Measurements from ENCODE around the gene M6PR. TPM values are rescaled to one million over a fixed set of nuclear protein-coding genes. Genes with fewer than 3 reads are reported as not detected.

M6PR gene
- 100 to 1,000 TPM in 1 of 4 donors, 10 to 100 TPM in 3; 79.5 to 105 (median 90.2) TPM for total RNA-seq

DNA sequence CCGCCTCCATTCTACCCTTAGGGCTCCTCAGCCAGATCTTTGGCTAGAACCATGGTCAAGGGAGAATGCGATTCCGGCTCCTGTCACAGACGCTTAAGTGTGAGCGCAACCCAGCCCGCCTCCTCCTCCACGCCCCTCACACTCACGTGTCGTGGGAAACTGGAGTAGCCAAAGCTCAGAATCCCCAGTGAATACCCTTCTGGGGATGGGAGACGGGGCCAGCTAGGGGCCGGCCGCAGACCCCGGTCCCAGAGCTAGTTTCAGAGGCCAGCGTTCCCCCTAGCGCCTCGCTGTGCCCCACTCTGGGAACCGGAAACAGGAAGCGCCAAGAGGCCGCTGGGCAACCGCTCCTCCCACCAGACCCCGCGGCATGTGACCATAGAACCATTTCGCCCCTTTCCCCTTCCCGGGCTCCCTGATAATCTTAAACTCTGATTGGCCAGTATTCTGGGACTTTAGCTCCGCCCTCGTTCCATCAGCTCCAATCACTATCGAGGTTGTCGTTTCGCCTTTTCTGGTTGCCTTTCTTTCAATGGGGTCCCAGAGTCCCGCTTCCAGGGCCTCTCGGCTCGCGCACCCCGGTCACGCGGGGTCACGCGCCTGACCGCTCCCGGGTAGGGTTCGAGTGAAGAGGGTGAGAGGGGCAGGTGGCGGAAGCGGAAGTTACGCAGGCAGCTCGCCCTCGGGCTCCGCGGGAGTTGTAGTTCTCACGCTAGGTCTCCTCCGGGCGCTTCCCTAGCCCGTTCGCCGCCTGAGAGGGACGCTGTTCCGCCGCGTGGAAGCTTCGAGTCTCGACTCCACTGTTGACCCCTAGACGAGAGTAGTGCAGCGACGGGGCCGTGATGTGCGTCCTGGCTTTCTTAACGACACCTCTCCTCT, at the start of gene M6PR:
M6PR (minus strand) TSS at position 304 of the 879 bp plus-strand sequence. CDS start 3,241 bp downstream, outside the sequence.
- WGBS, 2 donors (ENCODE audit: low coverage in 1 of 2): 0 to 1% methylated on average over 12 to 32 of the region's 66 CpGs
- Histone ChIP-seq H3K4me1 (peaks cover 0 to 40% (median 4%) of the 10 kb centered on the region in 3 donors), H3K9me3 (no peaks in the 10 kb centered on the region), H3K27ac (peak within 1 kb of the TSS; percentile 95 to 97 (median 95)), H3K27me3 (no peaks in the 10 kb centered on the region), H3K36me3 (peaks cover 0 to 18% of the 10 kb centered on the region in 2 donors), H3K4me3 (peak within 1 kb of the TSS; percentile 52 to 74)
- peak; percentile 98 for ATAC-seq
- TF ChIP-seq POLR2A (IDR thresholded peaks at IDR 0.05) (peak; percentile 74 to 84), POLR2AphosphoS5 (IDR thresholded peaks at IDR 0.05) (peak; percentile 84), EP300 (IDR thresholded peaks at IDR 0.05) (no peak)
- TF ChIP-seq, protein P1, sequence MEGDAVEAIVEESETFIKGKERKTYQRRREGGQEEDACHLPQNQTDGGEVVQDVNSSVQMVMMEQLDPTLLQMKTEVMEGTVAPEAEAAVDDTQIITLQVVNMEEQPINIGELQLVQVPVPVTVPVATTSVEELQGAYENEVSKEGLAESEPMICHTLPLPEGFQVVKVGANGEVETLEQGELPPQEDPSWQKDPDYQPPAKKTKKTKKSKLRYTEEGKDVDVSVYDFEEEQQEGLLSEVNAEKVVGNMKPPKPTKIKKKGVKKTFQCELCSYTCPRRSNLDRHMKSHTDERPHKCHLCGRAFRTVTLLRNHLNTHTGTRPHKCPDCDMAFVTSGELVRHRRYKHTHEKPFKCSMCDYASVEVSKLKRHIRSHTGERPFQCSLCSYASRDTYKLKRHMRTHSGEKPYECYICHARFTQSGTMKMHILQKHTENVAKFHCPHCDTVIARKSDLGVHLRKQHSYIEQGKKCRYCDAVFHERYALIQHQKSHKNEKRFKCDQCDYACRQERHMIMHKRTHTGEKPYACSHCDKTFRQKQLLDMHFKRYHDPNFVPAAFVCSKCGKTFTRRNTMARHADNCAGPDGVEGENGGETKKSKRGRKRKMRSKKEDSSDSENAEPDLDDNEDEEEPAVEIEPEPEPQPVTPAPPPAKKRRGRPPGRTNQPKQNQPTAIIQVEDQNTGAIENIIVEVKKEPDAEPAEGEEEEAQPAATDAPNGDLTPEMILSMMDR (IDR thresholded peaks at IDR 0.05): peak; percentile 18 to 62 (median 51)

DNA sequence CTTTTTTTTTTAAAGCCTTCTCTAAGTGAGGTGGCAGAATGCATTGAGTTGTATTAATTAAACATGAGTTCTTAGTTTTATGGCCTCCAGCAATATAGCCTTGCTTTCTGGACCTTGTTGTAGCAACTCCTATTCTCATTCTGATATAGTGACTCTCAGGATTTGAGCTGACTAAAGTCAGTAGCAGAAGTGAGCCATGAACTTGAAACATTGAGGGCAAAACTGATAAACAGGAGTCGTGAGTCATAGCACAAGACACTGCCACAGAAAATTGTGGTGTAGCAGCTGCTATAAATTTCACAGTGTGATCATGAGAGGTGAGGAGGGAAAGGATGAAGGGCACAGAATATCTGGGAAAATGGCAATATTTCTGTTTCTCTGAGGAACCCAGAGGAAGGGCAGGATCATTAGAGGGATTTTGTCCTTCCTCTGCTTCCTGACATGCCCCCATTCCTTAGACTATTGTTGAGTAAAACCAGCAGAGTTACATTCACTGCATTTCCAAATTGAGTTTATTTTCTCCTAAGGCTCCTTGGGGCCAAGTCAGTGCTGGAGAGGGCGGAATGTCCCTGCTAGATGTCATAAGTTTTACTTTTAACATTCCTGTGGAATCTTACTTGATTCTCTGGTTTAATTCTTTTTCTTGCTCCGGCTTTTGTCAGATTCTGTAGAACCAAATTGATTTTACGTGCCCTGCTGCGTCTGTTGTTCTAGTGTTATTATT, 47.4 kb upstream of the M6PR start:
- Histone ChIP-seq H3K27me3 (no peaks in the 10 kb centered on the region), H3K36me3 (no peaks in the 10 kb centered on the region), H3K4me3 (no peak overlapping the region), H3K9me3 (no peaks in the 10 kb centered on the region), H3K4me1 (no peaks in the 10 kb centered on the region), H3K27ac (no peak overlapping the region)
- TF ChIP-seq POLR2AphosphoS5 (IDR thresholded peaks at IDR 0.05) (no peak), EP300 (IDR thresholded peaks at IDR 0.05) (no peak), POLR2A (IDR thresholded peaks at IDR 0.05) (no peak)
- TF ChIP-seq, protein P1 (IDR thresholded peaks at IDR 0.05): no peak
- ATAC-seq: no peak
- 70 to 80% methylated on average over 5 of the region's 5 CpGs for WGBS, 2 donors (ENCODE audit: low coverage in 1 of 2)

DNA sequence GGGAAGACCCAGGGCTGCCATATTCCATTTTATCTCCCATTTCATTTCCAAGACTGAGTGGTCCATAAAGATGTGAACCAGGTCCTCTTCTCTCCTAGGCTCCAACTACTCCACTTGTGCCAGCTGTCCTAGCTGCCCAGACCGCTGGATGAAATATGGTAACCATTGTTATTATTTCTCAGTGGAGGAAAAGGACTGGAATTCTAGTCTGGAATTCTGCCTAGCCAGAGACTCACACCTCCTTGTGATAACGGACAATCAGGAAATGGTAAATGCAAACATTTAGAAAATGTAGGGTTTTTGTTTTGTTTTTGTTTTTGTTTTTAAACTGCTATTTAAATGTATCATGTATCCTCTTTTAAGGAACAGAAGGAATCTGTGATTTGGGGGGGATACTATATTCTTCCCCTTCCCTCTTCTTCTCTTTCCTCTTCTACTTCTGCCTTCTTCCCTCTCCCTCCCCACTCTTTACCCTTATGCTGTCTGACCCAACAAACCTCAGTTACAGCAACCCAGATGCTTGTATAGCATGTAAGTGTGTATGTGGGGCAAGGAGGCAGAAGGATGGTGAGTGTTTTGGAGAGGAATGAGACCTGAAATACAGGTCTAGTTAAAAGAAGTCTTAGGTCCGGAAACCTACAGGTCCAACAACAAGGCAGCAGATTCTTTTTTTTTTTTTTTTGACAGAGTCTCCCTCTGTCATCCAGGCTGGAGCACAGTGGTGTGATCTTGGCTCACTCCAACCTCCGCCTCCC, 45.8 kb upstream of the M6PR start:
- Histone ChIP-seq H3K27me3 (no peaks in the 10 kb centered on the region), H3K9me3 (no peaks in the 10 kb centered on the region), H3K27ac (no peak overlapping the region), H3K4me3 (no peak overlapping the region), H3K36me3 (no peaks in the 10 kb centered on the region), H3K4me1 (no peaks in the 10 kb centered on the region)
- TF ChIP-seq, protein P1 (IDR thresholded peaks at IDR 0.05): no peak
- TF ChIP-seq EP300 (IDR thresholded peaks at IDR 0.05) (no peak), POLR2A (IDR thresholded peaks at IDR 0.05) (no peak), POLR2AphosphoS5 (IDR thresholded peaks at IDR 0.05) (no peak)
- no peak for ATAC-seq
- WGBS, 2 donors (ENCODE audit: low coverage in 1 of 2): 78 to 80% methylated on average over 3 to 4 of the region's 4 CpGs

DNA sequence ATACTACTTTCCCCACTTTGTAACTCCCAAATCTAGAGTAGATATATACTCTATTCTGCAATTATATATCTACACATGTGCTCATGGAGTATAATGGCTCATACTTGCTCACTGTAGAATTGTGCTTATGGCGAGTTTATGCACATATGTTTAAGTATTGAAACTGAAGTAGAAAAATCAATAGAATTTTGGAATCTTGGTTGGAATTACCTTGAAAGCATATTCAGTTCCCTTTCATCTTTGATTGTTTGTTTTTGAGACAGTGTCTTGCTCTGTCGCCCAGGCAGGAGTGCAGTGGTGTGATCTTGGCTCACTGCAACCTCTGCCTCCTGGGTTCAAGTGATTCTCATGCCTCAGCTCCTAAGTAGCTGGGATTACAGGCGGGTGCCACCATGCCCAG, 44.4 kb upstream of the M6PR start:
- ATAC-seq: no peak
- no peaks in the 10 kb centered on the region for H3K27me3 ChIP-seq
- H3K27ac ChIP-seq: no peak overlapping the region
- no peaks in the 10 kb centered on the region for H3K36me3 ChIP-seq
- TF ChIP-seq POLR2A (IDR thresholded peaks at IDR 0.05) (no peak), EP300 (IDR thresholded peaks at IDR 0.05) (no peak), POLR2AphosphoS5 (IDR thresholded peaks at IDR 0.05) (no peak)
- TF ChIP-seq, protein P1 (IDR thresholded peaks at IDR 0.05): no peak
- H3K4me3 ChIP-seq: no peak overlapping the region
- no peaks in the 10 kb centered on the region for H3K9me3 ChIP-seq
- no peaks in the 10 kb centered on the region for H3K4me1 ChIP-seq
- 79 to 96% methylated on average over 3 of the region's 3 CpGs for WGBS, 2 donors (ENCODE audit: low coverage in 1 of 2)
